ENCODE data around the gene C7orf25.

C7orf25 gene

DNA sequence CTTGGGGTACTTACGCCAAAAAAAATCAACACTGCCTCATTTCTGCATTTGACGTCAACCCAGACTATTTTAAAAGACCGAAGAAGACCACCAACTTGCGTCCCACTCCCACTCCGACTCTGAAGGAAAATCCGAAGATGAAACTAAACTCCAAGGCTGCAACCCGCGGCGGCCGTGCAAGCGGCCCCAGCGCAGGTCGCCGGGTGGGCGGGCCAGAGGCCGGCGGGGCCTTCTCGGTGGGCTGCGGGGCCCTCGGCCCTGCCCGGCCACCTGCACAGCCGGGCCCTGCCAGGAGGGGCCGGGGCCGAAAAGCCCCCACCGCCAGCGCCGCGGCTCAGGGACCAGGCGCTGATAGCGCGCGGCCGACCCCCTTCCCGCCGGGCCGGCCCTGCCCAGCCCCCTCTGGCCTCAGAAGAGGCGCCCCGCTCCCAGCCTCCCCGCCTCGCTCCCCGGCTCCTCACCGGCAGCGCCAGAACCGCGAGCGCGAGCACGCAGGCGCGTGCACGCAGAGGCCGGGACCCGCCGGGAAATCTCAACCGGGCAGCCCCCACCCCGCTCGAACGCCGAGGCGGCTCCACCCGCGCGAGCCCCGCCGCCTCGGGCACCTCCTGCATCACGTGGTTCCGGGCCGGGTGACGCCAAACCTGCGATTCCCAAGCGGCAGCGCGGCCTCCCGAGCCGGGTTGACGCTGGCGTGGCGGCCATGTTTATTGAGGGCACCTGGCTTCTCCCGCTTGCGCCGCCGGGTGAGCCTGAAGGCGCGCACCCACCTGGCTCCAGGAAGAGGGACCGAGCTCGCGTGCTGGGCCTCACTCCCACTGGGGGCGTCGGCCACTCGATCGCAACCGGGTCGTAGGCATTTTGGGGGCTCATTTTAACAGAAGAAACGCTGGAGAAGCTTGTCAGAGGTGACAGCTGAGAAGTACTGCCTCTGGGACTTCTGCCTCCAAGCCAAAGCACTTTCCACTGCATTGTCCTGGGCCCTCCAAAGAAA, at the start of gene C7orf25:
C7orf25 (minus strand) TSS at position 617 of the 994 bp plus-strand sequence. CDS start 1,170 bp downstream, outside the sequence.
- H3K36me3 Mint-ChIP-seq (ENCODE audit: low read depth) = peaks cover 45% of the 10 kb centered on the region
- H3K4me3 Mint-ChIP-seq = peak within 1 kb of the TSS; percentile 94
- peak within 1 kb of the TSS; percentile 91 for H3K27ac Mint-ChIP-seq
- H3K4me1 Mint-ChIP-seq = peaks cover 80% of the 10 kb centered on the region
- ATAC-seq = peak; percentile 92
- peaks cover 6% of the 10 kb centered on the region for H3K9me3 Mint-ChIP-seq
- H3K27me3 Mint-ChIP-seq = no peaks in the 10 kb centered on the region
- DNase-seq = peak; percentile 95

GRCh38 chr7:42961170-42961569, 49.3 kb upstream of the C7orf25 start:
- Mint-ChIP-seq H3K27me3 (peaks cover 14% of the 10 kb centered on the region), H3K27ac (no peak overlapping the region), H3K4me1 (peaks cover 16% of the 10 kb centered on the region), H3K4me3 (no peak overlapping the region), H3K9me3 (peaks cover 12% of the 10 kb centered on the region), H3K36me3 (ENCODE audit: low read depth) (peaks cover 6% of the 10 kb centered on the region)
- no peak for ATAC-seq
- DNase-seq = no peak

DNA sequence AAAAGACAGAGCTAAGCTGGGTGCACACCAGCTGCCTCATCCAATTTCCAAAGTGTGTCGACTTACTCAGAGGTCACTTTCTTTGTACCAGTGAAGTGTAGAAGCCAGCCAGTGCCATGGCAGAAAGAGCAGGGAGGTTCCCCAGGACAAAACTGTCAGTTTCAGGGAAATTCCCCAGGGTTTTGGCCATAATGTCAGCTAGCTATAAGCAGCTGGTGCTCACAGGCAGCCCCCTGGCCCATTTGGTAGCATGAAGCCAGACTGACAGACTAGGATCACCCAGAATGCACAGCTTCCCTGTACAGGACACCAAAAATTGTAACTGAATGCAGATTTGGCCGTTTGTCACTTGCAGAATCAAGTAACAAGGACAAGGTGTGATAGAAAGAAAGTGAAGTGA, 48.9 kb upstream of the C7orf25 start:
- peaks cover 16% of the 10 kb centered on the region for H3K4me1 Mint-ChIP-seq
- H3K4me3 Mint-ChIP-seq = no peak overlapping the region
- H3K27ac Mint-ChIP-seq = no peak overlapping the region
- DNase-seq = no peak
- H3K36me3 Mint-ChIP-seq (ENCODE audit: low read depth) = peaks cover 6% of the 10 kb centered on the region
- peaks cover 12% of the 10 kb centered on the region for H3K9me3 Mint-ChIP-seq
- peaks cover 13% of the 10 kb centered on the region for H3K27me3 Mint-ChIP-seq
- peak; percentile 33 for ATAC-seq

DNA sequence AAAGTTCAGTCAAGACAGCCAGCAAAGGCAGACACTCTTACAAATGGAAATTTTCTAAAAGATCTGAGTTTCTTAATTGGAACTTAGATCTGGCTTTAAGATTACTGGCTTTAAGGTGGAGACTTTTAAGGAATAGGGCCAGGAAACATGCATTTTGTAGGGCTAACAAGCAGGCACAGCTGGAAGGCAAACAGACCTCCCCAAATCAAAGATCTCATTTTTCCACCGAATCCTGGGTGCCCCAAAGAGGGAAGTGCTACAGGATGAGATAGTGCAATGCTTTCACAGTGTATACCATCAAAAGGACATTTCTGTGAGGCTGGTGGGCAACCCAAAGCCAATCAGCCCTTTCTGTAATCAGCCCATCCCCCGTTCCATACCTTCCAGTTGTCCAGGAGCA, 47.7 kb upstream of the C7orf25 start:
- Mint-ChIP-seq H3K36me3 (ENCODE audit: low read depth) (peaks cover 6% of the 10 kb centered on the region), H3K27ac (no peak overlapping the region), H3K27me3 (peaks cover 9% of the 10 kb centered on the region), H3K4me3 (no peak overlapping the region), H3K4me1 (peaks cover 5% of the 10 kb centered on the region), H3K9me3 (peaks cover 16% of the 10 kb centered on the region)
- ATAC-seq (no peak), DNase-seq (no peak)

GRCh38 chr7:42956062-42956461, 44.2 kb upstream of the C7orf25 start:
- H3K27ac Mint-ChIP-seq = no peak overlapping the region
- DNase-seq (no peak), ATAC-seq (no peak)
- no peak overlapping the region for H3K4me3 Mint-ChIP-seq
- peaks cover 5% of the 10 kb centered on the region for H3K4me1 Mint-ChIP-seq
- peaks cover 16% of the 10 kb centered on the region for H3K9me3 Mint-ChIP-seq
- peaks cover 6% of the 10 kb centered on the region for H3K36me3 Mint-ChIP-seq (ENCODE audit: low read depth)
- H3K27me3 Mint-ChIP-seq = peaks cover 6% of the 10 kb centered on the region

GRCh38 chr7:42953994-42954393, 42.1 kb upstream of the C7orf25 start:
- no peak for DNase-seq
- Mint-ChIP-seq H3K27ac (no peak overlapping the region), H3K9me3 (peaks cover 16% of the 10 kb centered on the region), H3K36me3 (ENCODE audit: low read depth) (peaks cover 6% of the 10 kb centered on the region), H3K4me1 (no peaks in the 10 kb centered on the region), H3K4me3 (no peak overlapping the region), H3K27me3 (peaks cover 2% of the 10 kb centered on the region)
- no peak for ATAC-seq

GRCh38 chr7:42952328-42952727, 40.5 kb upstream of the C7orf25 start:
- DNase-seq (no peak), ATAC-seq (no peak)
- H3K4me3 Mint-ChIP-seq = no peak overlapping the region
- peaks cover 2% of the 10 kb centered on the region for H3K27me3 Mint-ChIP-seq
- peaks cover 16% of the 10 kb centered on the region for H3K9me3 Mint-ChIP-seq
- peaks cover 6% of the 10 kb centered on the region for H3K36me3 Mint-ChIP-seq (ENCODE audit: low read depth)
- no peaks in the 10 kb centered on the region for H3K4me1 Mint-ChIP-seq
- no peak overlapping the region for H3K27ac Mint-ChIP-seq

GRCh38 chr7:42950417-42950816, 38.5 kb upstream of the C7orf25 start:
- Mint-ChIP-seq H3K4me1 (peaks cover 7% of the 10 kb centered on the region), H3K9me3 (peaks cover 4% of the 10 kb centered on the region), H3K4me3 (no peak overlapping the region), H3K36me3 (ENCODE audit: low read depth) (no peaks in the 10 kb centered on the region), H3K27me3 (no peaks in the 10 kb centered on the region), H3K27ac (no peak overlapping the region)
- DNase-seq = no peak
- ATAC-seq = no peak

- Mint-ChIP-seq H3K27me3 (no peaks in the 10 kb centered on the region), H3K9me3 (no peaks in the 10 kb centered on the region)
Observed at GRCh38 chr7:42947521-42947920, 35.7 kb upstream of the C7orf25 start.

GRCh38 chr7:42946627-42946950, 34.7 kb upstream of the C7orf25 start:
- no peak for ATAC-seq
- Mint-ChIP-seq H3K36me3 (ENCODE audit: low read depth) (no peaks in the 10 kb centered on the region), H3K27ac (no peak overlapping the region)

More at GRCh38 chr7:42947521-42947920, 35.7 kb upstream of the C7orf25 start:
- no peak for DNase-seq
- ATAC-seq = no peak
- H3K36me3 Mint-ChIP-seq (ENCODE audit: low read depth) = no peaks in the 10 kb centered on the region
- peaks cover 7% of the 10 kb centered on the region for H3K4me1 Mint-ChIP-seq
- H3K27ac Mint-ChIP-seq = no peak overlapping the region
- no peak overlapping the region for H3K4me3 Mint-ChIP-seq

GRCh38 chr7:42945821-42946626, 34.2 kb upstream of the C7orf25 start:
- H3K9me3 Mint-ChIP-seq = no peaks in the 10 kb centered on the region
- H3K4me1 Mint-ChIP-seq = peaks cover 8% of the 10 kb centered on the region
- H3K36me3 Mint-ChIP-seq (ENCODE audit: low read depth) = no peaks in the 10 kb centered on the region
- no peak for DNase-seq
- H3K4me3 Mint-ChIP-seq = no peak overlapping the region
- H3K27ac Mint-ChIP-seq = no peak overlapping the region
- no peaks in the 10 kb centered on the region for H3K27me3 Mint-ChIP-seq
- ATAC-seq = peak; percentile 63

More at GRCh38 chr7:42946627-42946950, 34.7 kb upstream of the C7orf25 start:
- H3K4me3 Mint-ChIP-seq = no peak overlapping the region
- no peak for DNase-seq
- H3K4me1 Mint-ChIP-seq = peaks cover 7% of the 10 kb centered on the region
- no peaks in the 10 kb centered on the region for H3K27me3 Mint-ChIP-seq
- H3K9me3 Mint-ChIP-seq = no peaks in the 10 kb centered on the region

- peak; percentile 80 for DNase-seq
- H3K4me1 Mint-ChIP-seq = peaks cover 31% of the 10 kb centered on the region
- H3K27ac Mint-ChIP-seq = no peak overlapping the region
- H3K27me3 Mint-ChIP-seq = no peaks in the 10 kb centered on the region
- H3K4me3 Mint-ChIP-seq = no peak overlapping the region
- H3K9me3 Mint-ChIP-seq = no peaks in the 10 kb centered on the region
- peak; percentile 50 for ATAC-seq
- H3K36me3 Mint-ChIP-seq (ENCODE audit: low read depth) = peaks cover 22% of the 10 kb centered on the region
Observed at GRCh38 chr7:42940985-42941847, 29.3 kb upstream of the C7orf25 start.

- H3K4me1 Mint-ChIP-seq = peaks cover 36% of the 10 kb centered on the region
Observed at GRCh38 chr7:42939457-42940240, 27.8 kb upstream of the C7orf25 start.

More at GRCh38 chr7:42939457-42940240, 27.8 kb upstream of the C7orf25 start:
- Mint-ChIP-seq H3K9me3 (no peaks in the 10 kb centered on the region), H3K4me3 (no peak overlapping the region), H3K27me3 (no peaks in the 10 kb centered on the region), H3K27ac (peak overlapping the region; percentile 64), H3K36me3 (ENCODE audit: low read depth) (peaks cover 32% of the 10 kb centered on the region)
- peak; percentile 48 for ATAC-seq
- DNase-seq = no peak

Measured in activated naive CD8-positive, alpha-beta T cell treated with anti-CD3 and anti-CD28 coated beads, Interleukin-2, amount 50 U/mL, for 24 hours (primary cell).